NK-92 (cell line): ENCODE results near the gene CNBP.
"Not testable (repeated sequence)": the region's sequence is repeated elsewhere in the genome, so short reads cannot be mapped to it uniquely, and the experiment has no call there.

Experiments used
- DNase-seq: peaks from one replicate; lab custom pipeline; 2025; ENCODE audit not compliant: unreplicated experiment; lab: John Stamatoyannopoulos, UW

The CNBP gene

GRCh38 chr3:129185783-129186182, 2.1 kb upstream of the CNBP start:
- no peak for DNase-seq

GRCh38 chr3:129184784-129185542, 1.3 kb upstream of the CNBP start:
- not testable (repeated sequence) for DNase-seq

DNA sequence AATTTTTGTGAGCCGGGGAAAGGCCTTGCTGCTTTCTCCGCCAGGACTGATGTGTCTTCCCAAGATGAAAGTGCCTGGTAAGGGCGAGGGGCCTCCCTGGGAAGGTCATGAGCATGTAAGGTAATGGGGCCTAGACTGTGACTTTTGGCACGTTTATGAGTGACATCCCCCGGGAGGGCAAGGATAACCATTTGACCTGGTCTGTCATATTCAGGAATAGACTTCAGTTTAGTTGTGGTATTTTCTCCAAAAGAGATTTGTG, 631 bp upstream of the CNBP start:
- DNase-seq = no peak

GRCh38 chr3:129182390-129183185, 1.1 kb downstream of the CNBP start:
- no peak for DNase-seq

GRCh38 chr3:129181819-129182218, 1.9 kb downstream of the CNBP start:
- DNase-seq = no peak

- DNase-seq = no peak
These were observed 3.2 kb downstream of the CNBP start for GRCh38 chr3:129180461-129180860.

GRCh38 chr3:129176051-129176450, 7.6 kb downstream of the CNBP start:
- no peak for DNase-seq

DNA sequence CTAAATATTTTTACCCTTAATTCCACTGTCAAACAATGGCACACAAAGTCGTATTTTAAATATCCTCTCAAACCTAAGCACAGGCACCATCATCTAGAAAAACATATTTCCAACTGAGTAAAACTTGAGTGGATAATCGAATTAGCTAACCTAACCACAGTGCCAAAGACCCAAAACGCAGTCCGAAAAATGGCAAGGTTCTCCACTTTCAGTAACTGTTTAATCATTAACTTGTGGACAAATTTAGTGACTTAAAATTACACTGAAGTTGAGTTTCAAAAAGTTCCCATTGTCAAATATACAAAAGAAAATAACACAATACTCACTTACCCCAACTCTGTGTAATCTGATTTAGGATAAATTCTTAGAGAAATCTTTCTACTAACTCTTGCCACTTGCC, 10.0 kb downstream of the CNBP start:
- DNase-seq = no peak

GRCh38 chr3:129173206-129173605, 10.5 kb downstream of the CNBP start:
- no peak for DNase-seq

DNA sequence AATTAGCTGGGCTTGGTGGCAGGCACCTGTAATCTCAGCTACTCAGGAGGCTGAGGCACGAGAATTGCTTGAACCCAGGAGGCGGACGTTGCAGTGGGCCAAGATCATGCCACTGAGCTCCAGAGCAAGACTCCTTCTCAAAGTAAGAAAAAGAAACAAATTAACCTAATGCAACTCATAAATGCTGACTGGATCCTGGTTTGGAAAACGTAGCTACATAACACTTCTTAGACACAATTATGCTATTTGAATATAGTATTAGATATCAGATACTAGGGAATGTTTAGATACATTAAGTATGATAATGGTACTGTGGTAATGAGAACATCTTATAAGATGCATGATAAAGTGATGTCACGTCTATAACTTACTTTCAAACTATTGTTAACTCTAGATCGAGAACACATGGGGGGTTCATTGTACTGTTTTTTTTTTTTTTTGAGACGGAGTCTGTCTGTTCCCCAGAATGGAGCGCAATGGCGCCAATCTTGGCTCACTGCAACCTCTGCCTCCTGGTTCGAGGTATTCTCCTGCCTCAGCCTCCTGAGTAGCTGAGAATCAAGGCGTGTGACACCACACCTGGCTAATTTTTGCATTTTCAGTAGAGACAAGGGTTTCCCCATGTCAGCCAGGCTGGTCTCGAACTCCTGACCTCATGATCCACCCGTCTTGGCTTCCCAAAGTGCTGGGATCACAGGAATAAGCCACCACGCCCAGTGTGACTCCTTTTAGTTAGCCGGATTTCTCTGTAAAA, 16.9 kb downstream of the CNBP start:
- no peak for DNase-seq

GRCh38 chr3:129165594-129165993, 18.1 kb downstream of the CNBP start:
- not testable (repeated sequence) for DNase-seq

- DNase-seq = no peak
These were observed 19.2 kb downstream of the CNBP start for GRCh38 chr3:129164500-129164899.

GRCh38 chr3:129162729-129163579, 20.7 kb downstream of the CNBP start:
- DNase-seq = no peak

- DNase-seq = no peak
These were observed 21.8 kb downstream of the CNBP start for GRCh38 chr3:129161860-129162271.

DNA sequence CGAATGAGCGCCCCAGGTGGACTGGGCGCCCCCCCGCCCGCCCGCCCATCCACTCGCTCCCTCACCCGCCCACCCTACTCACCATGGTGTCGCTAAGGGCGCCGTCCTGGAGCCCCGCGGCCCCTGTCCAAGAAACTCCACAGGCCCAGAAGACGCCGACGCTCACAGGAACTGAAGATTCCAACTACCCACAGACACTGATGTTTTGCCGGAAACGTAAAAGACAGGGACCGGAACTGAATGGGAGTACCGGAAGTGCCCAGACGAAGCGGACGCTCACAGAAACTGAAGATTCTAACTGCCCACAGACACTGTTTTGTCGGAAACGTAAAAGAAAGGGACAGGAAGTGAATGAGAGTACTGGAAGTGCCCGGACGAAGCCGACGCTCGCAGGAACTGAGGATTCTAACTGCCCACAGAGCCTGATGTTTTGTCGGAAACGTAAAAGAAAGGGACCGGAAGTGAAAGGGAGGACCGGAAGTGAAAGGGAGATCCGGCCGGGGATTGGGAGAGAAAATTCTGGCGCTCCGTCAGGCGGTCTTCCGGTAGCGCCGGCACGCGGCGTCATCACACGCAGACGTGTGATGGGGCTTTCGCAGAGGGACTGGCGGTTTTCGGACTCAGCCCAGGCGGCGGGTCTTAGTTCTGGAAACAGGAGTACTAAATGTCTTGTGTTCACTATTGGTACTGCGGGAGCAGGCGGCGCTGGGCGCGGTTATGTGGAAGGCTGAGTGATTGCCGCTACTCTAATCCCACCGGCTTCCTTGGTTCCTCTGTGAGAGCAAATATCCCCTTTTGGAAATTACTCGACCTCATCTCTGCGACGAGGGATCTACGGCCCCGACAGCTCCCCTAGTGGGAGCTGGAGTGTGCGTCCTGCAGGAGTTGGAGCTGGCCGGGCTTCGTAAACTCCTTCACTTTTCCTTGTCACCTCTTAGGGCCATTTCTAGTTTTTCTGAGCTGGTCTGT, 22.5 kb downstream of the CNBP start, which contains the start of gene ISY1:
TSS of gene ISY1 (minus strand) at position 173 of the 969 bp plus-strand sequence. CDS start at position 85, 88 bp downstream.
- peak; percentile 47 for DNase-seq

- DNase-seq = no peak
These were observed 38.9 kb downstream of the CNBP start for GRCh38 chr3:129144786-129145185.

- DNase-seq = not testable (repeated sequence)
These were observed 42.7 kb downstream of the CNBP start for GRCh38 chr3:129141011-129141410.

- no peak for DNase-seq
These were observed 43.8 kb downstream of the CNBP start for GRCh38 chr3:129139911-129140310.

DNA sequence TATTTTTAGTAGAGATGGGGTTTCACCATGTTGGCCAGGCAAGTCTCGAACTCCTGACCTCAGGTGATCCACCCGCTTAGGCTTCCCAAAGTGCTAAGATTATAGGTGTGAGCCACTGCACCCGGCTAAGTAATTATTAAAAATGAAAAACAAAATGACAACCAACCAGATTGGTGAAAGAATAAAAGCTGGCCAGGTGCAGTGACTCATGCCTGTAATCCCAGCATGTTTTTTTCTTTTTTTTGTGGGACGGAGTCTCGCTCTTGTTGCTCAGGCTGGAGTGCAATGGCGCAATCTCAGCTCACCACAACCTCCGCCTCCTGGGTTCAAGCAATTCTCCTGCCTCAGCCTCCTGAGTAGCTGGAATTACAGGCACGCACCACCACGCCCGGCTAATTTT, 47.4 kb downstream of the CNBP start:
- DNase-seq = not testable (repeated sequence)
